HG02610 (cell line): ENCODE data around the gene ARHGAP44.

Experiments used
- ATAC-seq: cut with Tn5 transposase; IDR thresholded peaks from one replicate; pipeline ENCODE4 v1.9.1; 2021; ENCODE audit warnings: mild to moderate bottlenecking, moderate library complexity; ENCODE audit not compliant: unreplicated experiment

The ARHGAP44 gene

GRCh38 chr17:12990926-12991325 lies 201.6 kb downstream of the ARHGAP44 start:
- ATAC-seq: no peak

- no peak for ATAC-seq
Measured at GRCh38 chr17:12992676-12993075, 203.4 kb downstream of the ARHGAP44 start.

- ATAC-seq: no peak
Measured at GRCh38 chr17:12993631-12994030, 204.3 kb downstream of the ARHGAP44 start.

GRCh38 chr17:12994341-12995074 lies 205.2 kb downstream of the ARHGAP44 start:
- no peak for ATAC-seq

- no peak for ATAC-seq
Measured at GRCh38 chr17:12995106-12995895, 206.0 kb downstream of the ARHGAP44 start.

GRCh38 chr17:12995896-12996295 lies 206.6 kb downstream of the ARHGAP44 start:
- ATAC-seq: no peak

GRCh38 chr17:12996357-12996756 lies 207.1 kb downstream of the ARHGAP44 start:
- no peak for ATAC-seq

GRCh38 chr17:12996941-12997340 lies 207.6 kb downstream of the ARHGAP44 start:
- no peak for ATAC-seq

GRCh38 chr17:12998461-12998860 lies 209.2 kb downstream of the ARHGAP44 start:
- ATAC-seq: no peak

- ATAC-seq: no peak
Measured at GRCh38 chr17:12998874-12999273, 209.6 kb downstream of the ARHGAP44 start.

- no peak for ATAC-seq
Measured at GRCh38 chr17:13000561-13000960, 211.3 kb downstream of the ARHGAP44 start.

- ATAC-seq: no peak
Measured at GRCh38 chr17:13001991-13002615, 212.8 kb downstream of the ARHGAP44 start.

GRCh38 chr17:13002761-13003453 lies 213.6 kb downstream of the ARHGAP44 start:
- ATAC-seq: no peak

GRCh38 chr17:13003454-13003851 lies 214.2 kb downstream of the ARHGAP44 start:
- ATAC-seq: no peak

- ATAC-seq: no peak
Measured at GRCh38 chr17:13003927-13004326, 214.6 kb downstream of the ARHGAP44 start.

- no peak for ATAC-seq
Measured at GRCh38 chr17:13004336-13004735, 215.0 kb downstream of the ARHGAP44 start.

- ATAC-seq: no peak
Measured at GRCh38 chr17:13005530-13005929, 216.2 kb downstream of the ARHGAP44 start.

- no peak for ATAC-seq
Measured at GRCh38 chr17:13008461-13008860, 219.2 kb downstream of the ARHGAP44 start.

- ATAC-seq: no peak
Measured at GRCh38 chr17:13010959-13011358, 221.7 kb downstream of the ARHGAP44 start.

- ATAC-seq: no peak
Measured at GRCh38 chr17:13014801-13015200, 225.5 kb downstream of the ARHGAP44 start.
